Sigmoid colon (tissue), 7 donors: ENCODE data around the gene FAM174B. TPM values are rescaled to one million over a fixed set of nuclear protein-coding genes. Genes with fewer than 3 reads are reported as not detected.

Experiments
- DNase-seq: peaks from one replicate; pipeline ENCODE4 v3.0.0-alpha.2; 2019
- H3K27ac ChIP-seq, 4 donors: fragments of 200-600 bp; sonication (generic); one replicate each; pipeline ENCODE4 v1.5.1; 2016 to 2019; ENCODE audit warnings: mild to moderate bottlenecking in 1 of 4
- H3K27me3 ChIP-seq, 3 donors: fragments of 200-600 bp; sonication (generic); one replicate each; pipeline ENCODE4 v1.5.1; 2019; ENCODE audit warnings: mild to moderate bottlenecking in 1 of 3
- H3K36me3 ChIP-seq, 4 donors: fragments of 200-600 bp; sonication (generic); one replicate each; pipeline ENCODE4 v1.5.1; 2016 to 2019
- H3K4me1 ChIP-seq, 4 donors: fragments of 200-600 bp; sonication (generic); one replicate each; pipeline ENCODE4 v1.5.1; 2017 to 2019
- H3K4me3 ChIP-seq, 4 donors: fragments of 200-600 bp; sonication (generic); one replicate each; pipeline ENCODE4 v1.5.1; 2017 to 2019; ENCODE audit warnings: mild to moderate bottlenecking in 2 of 4, moderate library complexity in 1 of 4
- H3K9me3 ChIP-seq, 4 donors: fragments of 200-600 bp in 3 of 4; sonication (generic) in 3 of 4; one replicate each; pipeline versions ENCODE4 v1.5.1 to v1.6.1; 2013 to 2019
- CTCF ChIP-seq, 4 experiments: fragments of 450-650 bp in 3 of 4; fragments of 200-600 bp in 1 of 4; IDR thresholded peaks; one replicate each; pipeline ENCODE4 v1.5.1; 2016 to 2019; ENCODE audit warnings: antibody characterized with exemption in 4 of 4, mild to moderate bottlenecking in 3 of 4, moderate library complexity in 2 of 4
- EP300 ChIP-seq, 4 donors: sonication (generic); formaldehyde crosslinking; IDR thresholded peaks; one replicate each; pipeline ENCODE4 v1.6.1; 2017; ENCODE audit warnings: antibody characterized with exemption in 4 of 4
- POLR2A ChIP-seq, 2 donors: fragments of 450-650 bp; IDR thresholded peaks; one replicate each; pipeline ENCODE4 v1.6.1; 2016; ENCODE audit warnings: antibody characterized with exemption in 2 of 2, mild to moderate bottlenecking in 2 of 2, moderate library complexity in 2 of 2
- POLR2AphosphoS5 ChIP-seq, 4 donors: sonication (generic); formaldehyde crosslinking; IDR thresholded peaks; one replicate each; pipeline ENCODE4 v1.6.1; 2017; ENCODE audit warnings: antibody characterized with exemption in 4 of 4
- WGBS, 2 donors: extraction: QIAGEN DNeasy Blood & Tissue Kit; methylation state at CpG; one replicate each; pipeline ENCODE4 v1.1.7; 2013; 5-methylcytosine and 5-hydroxymethylcytosine counted together
- intact Hi-C: fragments of 100-400 bp; cut with DNase I; formaldehyde crosslinking; loops from one replicate; pipeline ENCODE4 v1.15.1; 2023
- polyA plus RNA-seq, 3 donors: library from polyadenylated mRNA; stranded (reverse); fragments of 200-250 nt; gene quantifications; one replicate each; pipeline ENCODE4 v1.2.3, GENCODE V29; 2013
- total RNA-seq, 4 donors: library from RNA; depleted of rRNA; stranded (reverse); fragments of >200 nt; gene quantifications; one replicate each; pipeline ENCODE4 v1.1.0, GENCODE V29; 2016
- donor health status: healthy with polysubstance abuse.
- donor health status: Bipolar disorder and iron deficiency.
- donor health status: healthy.

FAM174B gene
- total and polyA plus RNA-seq, 7 donors = 5.3 to 38.9 (median 8.1) TPM

- Histone ChIP-seq H3K36me3 (peaks cover 0 to 8% (median 0%) of the 10 kb centered on the region in 4 donors), H3K9me3 (no peaks in the 10 kb centered on the region), H3K27me3 (no peaks in the 10 kb centered on the region), H3K27ac (no peak overlapping the region), H3K4me3 (no peak overlapping the region), H3K4me1 (peaks cover 0 to 16% (median 12%) of the 10 kb centered on the region in 4 donors)
- 91 to 92% methylated on average over 11 of the region's 11 CpGs for WGBS, 2 donors
- no peak for DNase-seq
- TF ChIP-seq POLR2A (IDR thresholded peaks at IDR 0.05) (no peak), POLR2AphosphoS5 (IDR thresholded peaks at IDR 0.05) (no peak), CTCF (IDR thresholded peaks at IDR 0.05) (no peak), EP300 (IDR thresholded peaks at IDR 0.05) (no peak)
- intact Hi-C loops = no loop called here
Observed at GRCh38 chr15:92629276-92629974, 26.1 kb downstream of the FAM174B start.

GRCh38 chr15:92627014-92627413 lies 28.6 kb downstream of the FAM174B start:
- H3K36me3 ChIP-seq = peaks cover 0 to 8% (median 0%) of the 10 kb centered on the region in 4 donors
- peaks cover 0 to 21% (median 16%) of the 10 kb centered on the region in 4 donors for H3K4me1 ChIP-seq
- 97% methylated on average over 11 of the region's 11 CpGs for WGBS, 2 donors
- no peak for DNase-seq
- no peak overlapping the region for H3K27ac ChIP-seq
- intact Hi-C loops = no loop called here
- no peak overlapping the region for H3K4me3 ChIP-seq
- TF ChIP-seq EP300 (IDR thresholded peaks at IDR 0.05) (no peak), POLR2A (IDR thresholded peaks at IDR 0.05) (no peak), CTCF (IDR thresholded peaks at IDR 0.05) (no peak), POLR2AphosphoS5 (IDR thresholded peaks at IDR 0.05) (no peak)
- H3K9me3 ChIP-seq = no peaks in the 10 kb centered on the region
- no peaks in the 10 kb centered on the region for H3K27me3 ChIP-seq

GRCh38 chr15:92625251-92625980 lies 30.2 kb downstream of the FAM174B start:
- Histone ChIP-seq H3K27ac (peak overlapping the region; percentile 36 to 71 (median 65)), H3K27me3 (no peaks in the 10 kb centered on the region)

GRCh38 chr15:92624401-92624991 lies 31.1 kb downstream of the FAM174B start:
- peak overlapping the region; percentile 36 to 71 (median 65) for H3K27ac ChIP-seq
- intact Hi-C loops = loop anchor here (5.0 kb wide), 1 partner anchor 38 kb away; no protein-coding TSS in a partner anchor
- TF ChIP-seq CTCF (IDR thresholded peaks at IDR 0.05) (no peak), POLR2AphosphoS5 (IDR thresholded peaks at IDR 0.05) (peak in 1 of 4 donors; percentile 6)

More at GRCh38 chr15:92625251-92625980, 30.2 kb downstream of the FAM174B start:
- 61 to 62% methylated on average over 3 of the region's 3 CpGs for WGBS, 2 donors
- TF ChIP-seq POLR2AphosphoS5 (IDR thresholded peaks at IDR 0.05) (no peak), POLR2A (IDR thresholded peaks at IDR 0.05) (no peak), EP300 (IDR thresholded peaks at IDR 0.05) (no peak), CTCF (IDR thresholded peaks at IDR 0.05) (no peak)
- Histone ChIP-seq H3K36me3 (peaks cover 0 to 8% (median 0%) of the 10 kb centered on the region in 4 donors), H3K4me3 (no peak overlapping the region), H3K4me1 (peaks cover 0 to 29% (median 18%) of the 10 kb centered on the region in 4 donors), H3K9me3 (no peaks in the 10 kb centered on the region)
- DNase-seq = no peak
- intact Hi-C loops = no loop called here

More at GRCh38 chr15:92624401-92624991, 31.1 kb downstream of the FAM174B start:
- Histone ChIP-seq H3K27me3 (no peaks in the 10 kb centered on the region), H3K4me3 (peak overlapping the region in 1 of 4 donors; percentile 17), H3K36me3 (peaks cover 0 to 4% (median 0%) of the 10 kb centered on the region in 4 donors), H3K9me3 (no peaks in the 10 kb centered on the region), H3K4me1 (peaks cover 0 to 38% (median 27%) of the 10 kb centered on the region in 4 donors)
- DNase-seq = peak; percentile 88
- 55 to 75% methylated on average over 15 of the region's 15 CpGs for WGBS, 2 donors
